WTC11 (cell line): ENCODE results near the gene ATP2A1. TPM values are rescaled to one million over a fixed set of nuclear protein-coding genes. Genes with fewer than 3 reads are reported as not detected.
"Not testable (repeated sequence)": the region's sequence is repeated elsewhere in the genome, so short reads cannot be mapped to it uniquely, and the experiment has no call there.

ENCODE experiments used
- ATAC-seq: fragments of 200-7000 bp; cut with Tn5 transposase; 2 replicates; pipeline ENCODE4 v1.10.0; 2021; ENCODE audit warnings: mild to moderate bottlenecking, moderate library complexity
- CTCF ChIA-PET: fragments of 300-600 bp; sonication (Branson Sonifier 250); formaldehyde crosslinking; loops from one replicate; lab custom pipeline; 2021; ENCODE audit warnings: antibody characterized with exemption; lab: Charles Lee
- POLR2A ChIA-PET: fragments of 350-600 bp; sonication (Branson Sonifier 250); formaldehyde crosslinking; loops from one replicate; lab custom pipeline; 2021; ENCODE audit warnings: antibody characterized with exemption; lab: Charles Lee
- DNase-seq: peaks from one replicate; pipeline ENCODE4 v3.0.0; 2021; ENCODE audit warnings: low spot score
- H3K27ac Mint-ChIP-seq: 2 replicates; pipeline ENCODE4 v1.8.0; 2021; ENCODE audit warnings: mixed read lengths
- H3K27me3 Mint-ChIP-seq: 2 replicates; pipeline ENCODE4 v1.8.0; 2021; ENCODE audit warnings: low read depth, mild to moderate bottlenecking, moderate library complexity, mixed read lengths
- H3K36me3 Mint-ChIP-seq: 2 replicates; pipeline ENCODE4 v1.8.0; 2021; ENCODE audit warnings: mixed read lengths
- H3K4me1 Mint-ChIP-seq: 2 replicates; pipeline ENCODE4 v1.8.0; 2022; ENCODE audit warnings: mixed read lengths
- H3K4me3 Mint-ChIP-seq: 2 replicates; pipeline ENCODE4 v1.8.0; 2021; ENCODE audit warnings: mild to moderate bottlenecking, moderate library complexity, mixed read lengths
- H3K9me3 Mint-ChIP-seq: 2 replicates; pipeline ENCODE4 v1.8.0; 2021; ENCODE audit warnings: mixed read lengths
- ETV6 ChIP-seq: sonication (generic); formaldehyde crosslinking; IDR thresholded peaks from 2 replicates; pipeline ENCODE4 v1.8.1; 2022; ENCODE audit warnings: mild to moderate bottlenecking, missing genetic modification reagents
- FOXP1 ChIP-seq: sonication (generic); formaldehyde crosslinking; IDR thresholded peaks from 2 replicates; pipeline ENCODE4 v1.8.0; 2022; ENCODE audit warnings: missing genetic modification reagents, mild to moderate bottlenecking, moderate library complexity, borderline replicate concordance
- GABPB1 ChIP-seq: sonication (generic); formaldehyde crosslinking; IDR thresholded peaks from 2 replicates; pipeline ENCODE4 v1.8.1; 2023; ENCODE audit warnings: mild to moderate bottlenecking, missing genetic modification reagents
- HMGA2 ChIP-seq: fragments of 250-450 bp; sonication (Bioruptor Pico); IDR thresholded peaks from 2 replicates; pipeline ENCODE4 v1.4.0; 2021; ENCODE audit warnings: mild to moderate bottlenecking, moderate library complexity
- IRF1 ChIP-seq: sonication (generic); formaldehyde crosslinking; IDR thresholded peaks from 2 replicates; pipeline ENCODE4 v1.8.0; 2023; ENCODE audit warnings: missing genetic modification reagents
- JUN ChIP-seq: sonication (generic); formaldehyde crosslinking; IDR thresholded peaks from 2 replicates; pipeline ENCODE4 v1.8.0; 2023; ENCODE audit warnings: mild to moderate bottlenecking, missing genetic modification reagents
- MXD4 ChIP-seq: fragments of 250-450 bp; sonication (Bioruptor Pico); IDR thresholded peaks from 2 replicates; pipeline ENCODE4 v1.8.0; 2021; ENCODE audit warnings: mild to moderate bottlenecking, moderate library complexity, borderline replicate concordance
- OVOL2 ChIP-seq: fragments of 250-450 bp; sonication (Bioruptor Pico); IDR thresholded peaks from 2 replicates; pipeline ENCODE4 v1.9.0; 2021; ENCODE audit warnings: mild to moderate bottlenecking, borderline replicate concordance
- USF2 ChIP-seq: sonication (generic); formaldehyde crosslinking; IDR thresholded peaks from 2 replicates; pipeline ENCODE4 v1.8.1; 2023; ENCODE audit warnings: mild to moderate bottlenecking, missing genetic modification reagents, moderate library complexity
- ZNF121 ChIP-seq: sonication (generic); formaldehyde crosslinking; IDR thresholded peaks from 2 replicates; pipeline ENCODE4 v1.8.0; 2023; ENCODE audit warnings: missing genetic modification reagents
- ZNF219 ChIP-seq: sonication (generic); formaldehyde crosslinking; IDR thresholded peaks from 2 replicates; pipeline ENCODE4 v1.8.0; 2023; ENCODE audit warnings: missing genetic modification reagents, mild to moderate bottlenecking, borderline replicate concordance
- ZNF396 ChIP-seq: fragments of 250-450 bp; sonication (Bioruptor Pico); IDR thresholded peaks from 2 replicates; pipeline ENCODE4 v1.8.0; 2021; ENCODE audit warnings: mild to moderate bottlenecking, moderate library complexity, borderline replicate concordance
- ZNF416 ChIP-seq: fragments of 250-450 bp; sonication (Bioruptor Pico); IDR thresholded peaks from 2 replicates; pipeline ENCODE4 v1.9.0; 2021; ENCODE audit warnings: mild to moderate bottlenecking, inconsistent platforms
- ZNF512 ChIP-seq: sonication (generic); formaldehyde crosslinking; IDR thresholded peaks from 2 replicates; pipeline ENCODE4 v1.8.1; 2022; ENCODE audit warnings: missing genetic modification reagents, borderline replicate concordance
- total RNA-seq: library from RNA; stranded (reverse); gene quantifications from 3 replicates; pipeline ENCODE4 v1.2.3, GENCODE V29; 2021
- TF ChIP-seq, protein P1 (sequence below): sonication (generic); formaldehyde crosslinking; IDR thresholded peaks from 2 replicates; pipeline ENCODE4 v1.8.1; 2022; ENCODE audit warnings: low read depth, mild to moderate bottlenecking, moderate library complexity, missing genetic modification reagents, borderline replicate concordance
- TF ChIP-seq, protein P2 (sequence below): sonication (generic); formaldehyde crosslinking; IDR thresholded peaks from 2 replicates; pipeline ENCODE4 v1.8.1; 2023; ENCODE audit warnings: mild to moderate bottlenecking, missing genetic modification reagents
- TF ChIP-seq, protein P3 (sequence below): fragments of 200-600 bp; IDR thresholded peaks from 2 replicates; pipeline ENCODE4 v1.8.0; 2022; ENCODE audit warnings: antibody characterized with exemption
- TF ChIP-seq, protein P4 (sequence below): sonication (generic); formaldehyde crosslinking; IDR thresholded peaks from 2 replicates; pipeline ENCODE4 v1.8.1; 2023; ENCODE audit warnings: mild to moderate bottlenecking, missing genetic modification reagents, moderate library complexity
- TF ChIP-seq, protein P5 (sequence below): sonication (generic); formaldehyde crosslinking; conservative IDR thresholded peaks from 2 replicates; pipeline ENCODE4 v1.8.1; 2022; ENCODE audit warnings: mild to moderate bottlenecking, missing genetic modification reagents

ATP2A1 gene
- total RNA-seq, 1 experiment from 2014 or later = 6.4 TPM

GRCh38 chr16:28890355-28890754 lies 12.1 kb downstream of the ATP2A1 start:
- DNase-seq, H3K4me3 Mint-ChIP-seq, H3K36me3 Mint-ChIP-seq, H3K27ac Mint-ChIP-seq, ATAC-seq, H3K27me3 Mint-ChIP-seq, H3K9me3 Mint-ChIP-seq, POLR2A ChIA-PET, H3K4me1 Mint-ChIP-seq: not testable (repeated sequence)
- CTCF ChIA-PET = interaction anchor here (1.4 kb wide), 1 partner anchor 55 kb away, joined by 3 read pairs; no protein-coding TSS in a partner anchor

DNA sequence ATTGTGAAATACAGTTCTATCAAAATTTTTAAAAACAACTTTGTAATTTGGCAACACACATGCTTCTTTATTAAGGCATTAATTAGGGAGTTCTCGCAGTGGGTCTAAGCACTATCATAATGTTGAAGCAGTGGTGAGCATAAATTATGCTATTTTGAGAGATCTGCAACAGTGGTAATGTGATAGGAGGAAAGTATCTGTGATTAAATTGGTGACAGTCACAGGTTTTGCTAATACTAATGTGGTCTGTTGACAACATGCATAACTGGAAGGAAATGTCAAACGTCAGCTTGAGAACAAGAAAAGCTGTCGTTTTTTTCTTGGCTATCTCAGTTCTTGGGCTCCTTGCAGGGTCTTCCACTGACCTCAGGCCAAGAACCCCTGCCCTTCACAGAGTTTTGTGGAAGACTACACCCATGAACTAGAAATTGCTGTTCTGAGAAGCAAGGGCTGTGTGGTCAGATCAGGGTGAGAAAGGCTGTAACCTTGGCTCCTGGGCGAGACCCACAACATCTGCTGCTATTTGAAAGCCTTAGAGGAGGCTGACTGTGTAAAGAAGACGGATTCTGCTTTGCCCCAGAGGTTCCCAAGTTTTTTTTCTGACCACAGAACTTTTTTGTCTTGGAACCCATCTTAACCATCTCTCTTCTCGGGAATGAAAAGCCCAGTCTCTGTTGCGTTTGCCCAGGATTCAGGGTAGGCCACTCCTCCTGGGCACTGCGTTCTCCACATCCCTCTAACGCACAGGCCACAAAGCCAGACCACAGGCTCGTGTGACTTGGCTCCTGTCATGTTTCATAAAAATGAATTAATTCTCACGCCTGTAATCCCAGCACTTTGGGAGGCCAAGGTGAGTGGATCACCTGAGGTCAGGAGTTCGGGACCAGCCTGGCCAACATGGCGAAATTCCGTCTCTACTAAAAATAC lies 13.9 kb downstream of the ATP2A1 start:
- ATAC-seq = no peak
- no peaks in the 10 kb centered on the region for H3K4me1 Mint-ChIP-seq
- no peaks in the 10 kb centered on the region for H3K36me3 Mint-ChIP-seq
- H3K9me3 Mint-ChIP-seq = no peaks in the 10 kb centered on the region
- TF ChIP-seq IRF1 (CRISPR knock-in tag) (no peak), ZNF512 (CRISPR knock-in tag) (no peak), FOXP1 (no peak), HMGA2 (no peak), GABPB1 (CRISPR knock-in tag) (no peak), ZNF396 (CRISPR knock-in tag) (no peak), ZNF219 (CRISPR knock-in tag) (no peak), JUN (CRISPR knock-in tag) (no peak), ZNF416 (CRISPR knock-in tag) (no peak)
- TF ChIP-seq, protein P1, sequence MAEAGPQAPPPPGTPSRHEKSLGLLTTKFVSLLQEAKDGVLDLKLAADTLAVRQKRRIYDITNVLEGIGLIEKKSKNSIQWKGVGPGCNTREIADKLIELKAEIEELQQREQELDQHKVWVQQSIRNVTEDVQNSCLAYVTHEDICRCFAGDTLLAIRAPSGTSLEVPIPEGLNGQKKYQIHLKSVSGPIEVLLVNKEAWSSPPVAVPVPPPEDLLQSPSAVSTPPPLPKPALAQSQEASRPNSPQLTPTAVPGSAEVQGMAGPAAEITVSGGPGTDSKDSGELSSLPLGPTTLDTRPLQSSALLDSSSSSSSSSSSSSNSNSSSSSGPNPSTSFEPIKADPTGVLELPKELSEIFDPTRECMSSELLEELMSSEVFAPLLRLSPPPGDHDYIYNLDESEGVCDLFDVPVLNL = no peak
- TF ChIP-seq, protein P2, sequence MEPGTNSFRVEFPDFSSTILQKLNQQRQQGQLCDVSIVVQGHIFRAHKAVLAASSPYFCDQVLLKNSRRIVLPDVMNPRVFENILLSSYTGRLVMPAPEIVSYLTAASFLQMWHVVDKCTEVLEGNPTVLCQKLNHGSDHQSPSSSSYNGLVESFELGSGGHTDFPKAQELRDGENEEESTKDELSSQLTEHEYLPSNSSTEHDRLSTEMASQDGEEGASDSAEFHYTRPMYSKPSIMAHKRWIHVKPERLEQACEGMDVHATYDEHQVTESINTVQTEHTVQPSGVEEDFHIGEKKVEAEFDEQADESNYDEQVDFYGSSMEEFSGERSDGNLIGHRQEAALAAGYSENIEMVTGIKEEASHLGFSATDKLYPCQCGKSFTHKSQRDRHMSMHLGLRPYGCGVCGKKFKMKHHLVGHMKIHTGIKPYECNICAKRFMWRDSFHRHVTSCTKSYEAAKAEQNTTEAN (CRISPR knock-in tag) = no peak
- H3K27ac Mint-ChIP-seq = peak overlapping the region; percentile 65; the same call in 1 of the 2 replicates
- no peak overlapping the region for H3K4me3 Mint-ChIP-seq
- ChIA-PET POLR2A (no interaction called here), CTCF (interaction anchor here (1.4 kb wide), 1 partner anchor 53 kb away, joined by 3 read pairs; no protein-coding TSS in a partner anchor)
- DNase-seq = no peak
- H3K27me3 Mint-ChIP-seq = no peaks in the 10 kb centered on the region

DNA sequence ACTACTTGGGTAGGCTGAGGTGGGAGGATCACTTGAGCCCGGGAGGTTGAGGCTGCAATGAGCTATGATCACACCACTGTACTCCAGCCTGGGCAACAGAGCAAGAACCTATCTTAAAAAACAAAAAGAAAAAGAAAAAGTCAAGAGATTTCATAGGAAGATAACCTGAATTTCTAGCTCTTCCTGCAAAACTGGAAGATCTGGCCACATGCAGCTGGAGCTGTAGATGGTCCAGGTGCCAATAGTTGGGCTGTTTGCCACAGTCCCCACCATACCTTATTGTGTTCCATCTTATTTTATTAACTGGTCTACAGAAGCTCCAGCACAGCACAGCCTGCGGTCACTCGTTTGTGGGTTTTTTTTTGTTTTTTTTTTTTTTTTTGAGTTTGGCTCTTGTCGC lies 15.0 kb downstream of the ATP2A1 start:
- Mint-ChIP-seq H3K27ac (no peak overlapping the region), H3K9me3 (no peaks in the 10 kb centered on the region), H3K4me1 (no peaks in the 10 kb centered on the region), H3K4me3 (no peak overlapping the region), H3K27me3 (no peaks in the 10 kb centered on the region), H3K36me3 (no peaks in the 10 kb centered on the region)
- ATAC-seq (no peak), DNase-seq (no peak)
- ChIA-PET CTCF (no interaction called here), POLR2A (interaction anchor here (1.1 kb wide), 1 partner anchor 18 kb away, joined by 4 read pairs; no protein-coding TSS in a partner anchor)
- no peak for TF ChIP-seq MXD4 (CRISPR knock-in tag)
- TF ChIP-seq, protein P3, sequence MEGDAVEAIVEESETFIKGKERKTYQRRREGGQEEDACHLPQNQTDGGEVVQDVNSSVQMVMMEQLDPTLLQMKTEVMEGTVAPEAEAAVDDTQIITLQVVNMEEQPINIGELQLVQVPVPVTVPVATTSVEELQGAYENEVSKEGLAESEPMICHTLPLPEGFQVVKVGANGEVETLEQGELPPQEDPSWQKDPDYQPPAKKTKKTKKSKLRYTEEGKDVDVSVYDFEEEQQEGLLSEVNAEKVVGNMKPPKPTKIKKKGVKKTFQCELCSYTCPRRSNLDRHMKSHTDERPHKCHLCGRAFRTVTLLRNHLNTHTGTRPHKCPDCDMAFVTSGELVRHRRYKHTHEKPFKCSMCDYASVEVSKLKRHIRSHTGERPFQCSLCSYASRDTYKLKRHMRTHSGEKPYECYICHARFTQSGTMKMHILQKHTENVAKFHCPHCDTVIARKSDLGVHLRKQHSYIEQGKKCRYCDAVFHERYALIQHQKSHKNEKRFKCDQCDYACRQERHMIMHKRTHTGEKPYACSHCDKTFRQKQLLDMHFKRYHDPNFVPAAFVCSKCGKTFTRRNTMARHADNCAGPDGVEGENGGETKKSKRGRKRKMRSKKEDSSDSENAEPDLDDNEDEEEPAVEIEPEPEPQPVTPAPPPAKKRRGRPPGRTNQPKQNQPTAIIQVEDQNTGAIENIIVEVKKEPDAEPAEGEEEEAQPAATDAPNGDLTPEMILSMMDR = no peak
- no peak for TF ChIP-seq OVOL2
- TF ChIP-seq, protein P4, sequence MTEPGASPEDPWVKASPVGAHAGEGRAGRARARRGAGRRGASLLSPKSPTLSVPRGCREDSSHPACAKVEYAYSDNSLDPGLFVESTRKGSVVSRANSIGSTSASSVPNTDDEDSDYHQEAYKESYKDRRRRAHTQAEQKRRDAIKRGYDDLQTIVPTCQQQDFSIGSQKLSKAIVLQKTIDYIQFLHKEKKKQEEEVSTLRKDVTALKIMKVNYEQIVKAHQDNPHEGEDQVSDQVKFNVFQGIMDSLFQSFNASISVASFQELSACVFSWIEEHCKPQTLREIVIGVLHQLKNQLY (CRISPR knock-in tag) = no peak
- no peak for TF ChIP-seq ZNF121 (CRISPR knock-in tag)
- no peak for TF ChIP-seq USF2 (CRISPR knock-in tag)
- no peak for TF ChIP-seq ETV6 (CRISPR knock-in tag)
- TF ChIP-seq, protein P5, sequence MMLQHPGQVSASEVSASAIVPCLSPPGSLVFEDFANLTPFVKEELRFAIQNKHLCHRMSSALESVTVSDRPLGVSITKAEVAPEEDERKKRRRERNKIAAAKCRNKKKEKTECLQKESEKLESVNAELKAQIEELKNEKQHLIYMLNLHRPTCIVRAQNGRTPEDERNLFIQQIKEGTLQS (CRISPR knock-in tag) = no peak
